Measurements from ENCODE around the gene EIF4H. TPM values are rescaled to one million over a fixed set of nuclear protein-coding genes. Genes with fewer than 3 reads are reported as not detected.

The EIF4H gene
- total and polyA plus RNA-seq, 12 donors = 76.2 to 239 (median 191) TPM

DNA sequence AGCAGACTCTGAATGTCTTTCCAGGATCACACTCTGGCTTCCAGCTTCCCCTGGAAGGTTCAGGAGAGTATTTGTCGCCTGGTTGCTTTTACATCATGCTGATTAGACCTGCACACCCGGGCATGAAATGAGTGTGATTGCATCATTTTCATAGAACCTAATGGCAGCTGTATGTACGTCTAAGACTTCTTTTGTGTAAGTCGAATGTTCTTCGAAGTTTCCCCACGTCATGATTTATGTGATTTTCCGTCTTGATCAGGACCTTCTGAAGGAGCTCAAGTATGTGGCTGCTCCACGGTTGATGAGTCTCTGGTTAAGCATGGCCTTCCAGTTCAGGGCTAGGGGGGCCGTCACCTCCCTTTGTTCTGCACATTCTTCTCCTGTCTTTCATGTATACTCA is 4.5 kb downstream of the EIF4H start:
- H3K4me1 ChIP-seq = peaks cover 21 to 88% (median 83%) of the 10 kb centered on the region in 9 donors
- intact Hi-C loops (cut with DNase I) = loop anchor here in 4 of 10 donors (5.0 to 10.0 kb wide), 4 partner anchors 86 to 314 kb away; partner anchors contain the start of genes LIMK1 (in 1 of the 4) and TMEM270 (in 1 of the 4)
- H3K9me3 ChIP-seq = no peaks in the 10 kb centered on the region
- ATAC-seq (no peak), DNase-seq (no peak)
- TF ChIP-seq, protein P1, sequence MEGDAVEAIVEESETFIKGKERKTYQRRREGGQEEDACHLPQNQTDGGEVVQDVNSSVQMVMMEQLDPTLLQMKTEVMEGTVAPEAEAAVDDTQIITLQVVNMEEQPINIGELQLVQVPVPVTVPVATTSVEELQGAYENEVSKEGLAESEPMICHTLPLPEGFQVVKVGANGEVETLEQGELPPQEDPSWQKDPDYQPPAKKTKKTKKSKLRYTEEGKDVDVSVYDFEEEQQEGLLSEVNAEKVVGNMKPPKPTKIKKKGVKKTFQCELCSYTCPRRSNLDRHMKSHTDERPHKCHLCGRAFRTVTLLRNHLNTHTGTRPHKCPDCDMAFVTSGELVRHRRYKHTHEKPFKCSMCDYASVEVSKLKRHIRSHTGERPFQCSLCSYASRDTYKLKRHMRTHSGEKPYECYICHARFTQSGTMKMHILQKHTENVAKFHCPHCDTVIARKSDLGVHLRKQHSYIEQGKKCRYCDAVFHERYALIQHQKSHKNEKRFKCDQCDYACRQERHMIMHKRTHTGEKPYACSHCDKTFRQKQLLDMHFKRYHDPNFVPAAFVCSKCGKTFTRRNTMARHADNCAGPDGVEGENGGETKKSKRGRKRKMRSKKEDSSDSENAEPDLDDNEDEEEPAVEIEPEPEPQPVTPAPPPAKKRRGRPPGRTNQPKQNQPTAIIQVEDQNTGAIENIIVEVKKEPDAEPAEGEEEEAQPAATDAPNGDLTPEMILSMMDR (IDR thresholded peaks at IDR 0.05) = no peak
- 52 to 60% methylated on average over 9 of the region's 9 CpGs for WGBS, 2 donors
- H3K27me3 ChIP-seq = no peaks in the 10 kb centered on the region
- no peak overlapping the region for H3K27ac ChIP-seq
- peaks cover 0 to 65% (median 7%) of the 10 kb centered on the region in 9 donors for H3K36me3 ChIP-seq
- no peak overlapping the region for H3K4me3 ChIP-seq

DNA sequence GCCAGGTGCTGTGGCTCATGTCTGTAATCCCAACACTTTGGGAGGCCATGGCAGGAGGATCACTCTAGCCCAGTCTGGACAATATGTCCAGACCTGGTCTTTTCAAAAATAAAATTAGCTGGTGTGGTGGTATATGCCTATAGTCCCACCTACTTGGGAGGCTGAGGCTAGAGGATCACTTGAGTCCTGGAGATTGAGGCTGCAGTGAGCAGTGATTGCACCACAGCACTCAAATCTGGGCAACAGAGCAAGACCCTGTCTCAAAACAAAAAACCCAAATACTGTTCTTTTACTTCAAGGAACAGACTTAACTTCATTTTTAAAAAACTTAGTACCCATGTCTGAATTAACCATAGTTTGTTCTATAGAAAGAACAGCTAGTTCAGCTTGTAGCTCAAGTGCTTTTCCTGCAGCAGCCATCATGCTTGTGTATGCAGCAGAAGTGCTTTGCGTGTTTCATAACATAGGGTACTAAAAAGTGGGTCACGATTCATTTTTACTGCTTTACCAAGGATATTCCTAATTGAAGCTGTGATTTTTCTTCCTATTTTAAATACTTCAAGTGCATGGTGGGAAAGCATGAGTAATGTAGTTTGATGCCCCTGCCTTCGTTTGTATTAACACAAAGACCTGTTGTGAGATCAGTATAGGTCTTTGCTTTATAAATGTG is 5.9 kb downstream of the EIF4H start:
- H3K27ac ChIP-seq = no peak overlapping the region

DNA sequence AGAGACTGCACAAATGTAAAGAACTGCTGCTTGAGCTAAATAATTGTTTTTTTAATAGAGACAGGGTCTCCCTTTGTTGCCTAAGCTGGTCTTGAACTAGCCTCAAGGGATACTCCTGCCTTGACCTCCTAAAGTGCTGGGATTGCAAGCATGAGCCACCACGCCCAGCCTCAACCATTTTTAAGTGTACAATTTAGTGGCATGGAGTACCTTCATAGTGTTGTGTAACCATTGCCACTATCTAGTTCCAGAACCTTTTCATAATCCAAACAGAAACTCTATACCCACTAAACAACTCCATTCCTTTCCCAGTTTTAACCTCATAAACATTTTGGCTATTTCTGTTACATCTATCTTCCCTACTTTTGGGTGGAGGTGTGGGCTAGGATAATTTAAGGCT is 6.7 kb downstream of the EIF4H start:
- ATAC-seq (no peak), DNase-seq (no peak)
- intact Hi-C loops (cut with DNase I) = loop anchor here in 2 of 10 donors (5.0 to 10.0 kb wide), 2 partner anchors 94 to 316 kb away; partner anchors contain the start of gene TMEM270 (in 1 of the 2)
- Histone ChIP-seq H3K36me3 (peaks cover 0 to 65% (median 7%) of the 10 kb centered on the region in 9 donors), H3K27ac (no peak overlapping the region), H3K27me3 (no peaks in the 10 kb centered on the region), H3K9me3 (no peaks in the 10 kb centered on the region), H3K4me1 (peaks cover 25 to 100% (median 97%) of the 10 kb centered on the region in 9 donors), H3K4me3 (no peak overlapping the region)
- 74 to 79% methylated on average over 1 of the region's 1 CpG for WGBS, 2 donors
- TF ChIP-seq, protein P1 (IDR thresholded peaks at IDR 0.05) = no peak

More for the DNA sequence above, 5.9 kb downstream of the EIF4H start:
- Histone ChIP-seq H3K4me3 (no peak overlapping the region), H3K36me3 (peaks cover 0 to 65% (median 7%) of the 10 kb centered on the region in 9 donors), H3K27me3 (no peaks in the 10 kb centered on the region), H3K9me3 (no peaks in the 10 kb centered on the region), H3K4me1 (peaks cover 29 to 100% (median 97%) of the 10 kb centered on the region in 9 donors)
- intact Hi-C loops (cut with DNase I) = loop anchor here in 5 of 10 donors (5.0 to 10.0 kb wide), 5 partner anchors 88 to 315 kb away; partner anchors contain the start of genes TMEM270 (in 2 of the 5) and LIMK1 (in 1 of the 5)
- ATAC-seq (no peak), DNase-seq (no peak)
- WGBS, 2 donors = 63 to 66% methylated on average over 3 of the region's 3 CpGs
- TF ChIP-seq, protein P1 (IDR thresholded peaks at IDR 0.05) = no peak

DNA sequence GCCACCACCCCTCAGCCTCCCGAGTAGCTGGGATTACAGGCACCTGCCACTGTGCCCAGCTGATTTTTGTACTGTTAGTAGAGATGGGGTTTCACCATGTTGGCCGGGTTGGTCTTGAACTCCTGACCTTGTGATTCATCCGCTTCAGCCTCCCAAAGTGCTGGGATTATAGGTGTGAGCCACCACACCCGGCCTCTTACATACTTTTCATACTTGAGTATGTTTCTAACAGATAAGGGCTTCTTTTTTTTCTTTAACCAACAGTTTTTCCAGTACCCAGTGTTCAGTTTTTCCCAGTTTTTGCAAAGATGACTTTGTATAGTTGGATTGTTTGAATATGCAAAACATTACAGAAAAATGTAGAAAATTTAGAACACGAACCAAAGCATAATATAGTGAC is 7.7 kb downstream of the EIF4H start:
- peaks cover 28 to 100% (median 97%) of the 10 kb centered on the region in 9 donors for H3K4me1 ChIP-seq
- H3K4me3 ChIP-seq = no peak overlapping the region
- H3K36me3 ChIP-seq = peaks cover 0 to 58% (median 2%) of the 10 kb centered on the region in 9 donors
- TF ChIP-seq, protein P1 (IDR thresholded peaks at IDR 0.05) = no peak
- H3K27me3 ChIP-seq = no peaks in the 10 kb centered on the region
- H3K27ac ChIP-seq = no peak overlapping the region
- no peak for DNase-seq
- no peaks in the 10 kb centered on the region for H3K9me3 ChIP-seq
- intact Hi-C loops (cut with DNase I) = loop anchor here in 2 of 10 donors (5.0 to 10.0 kb wide), 2 partner anchors 95 to 317 kb away; partner anchors contain the start of gene TMEM270 (in 1 of the 2)
- ATAC-seq = no peak
- WGBS, 2 donors = 68 to 70% methylated on average over 5 of the region's 5 CpGs
